Gastrocnemius medialis (tissue), 4 donors: ENCODE measurements around the gene WDR70.

Experiments used
- POLR2A ChIP-seq, 2 donors: fragments of 450-650 bp; IDR thresholded peaks; one replicate each; pipeline ENCODE4 v1.6.1; 2017; ENCODE audit warnings: antibody characterized with exemption in 2 of 2, mild to moderate bottlenecking in 2 of 2, moderate library complexity in 2 of 2
- TF ChIP-seq, protein P1 (sequence below), 5 experiments: fragments of 450-650 bp in 3 of 5; fragments of 200-600 bp in 2 of 5; sonication (generic) in 2 of 5; IDR thresholded peaks in 4 of 5; conservative IDR thresholded peaks in 1 of 5; 1 replicate in 4 of 5; 2 replicates in 1 of 5; pipeline ENCODE4 v1.5.1; 2016 to 2019; ENCODE audit warnings: antibody characterized with exemption in 5 of 5, mild to moderate bottlenecking in 3 of 5, moderate library complexity in 3 of 5

DNA sequence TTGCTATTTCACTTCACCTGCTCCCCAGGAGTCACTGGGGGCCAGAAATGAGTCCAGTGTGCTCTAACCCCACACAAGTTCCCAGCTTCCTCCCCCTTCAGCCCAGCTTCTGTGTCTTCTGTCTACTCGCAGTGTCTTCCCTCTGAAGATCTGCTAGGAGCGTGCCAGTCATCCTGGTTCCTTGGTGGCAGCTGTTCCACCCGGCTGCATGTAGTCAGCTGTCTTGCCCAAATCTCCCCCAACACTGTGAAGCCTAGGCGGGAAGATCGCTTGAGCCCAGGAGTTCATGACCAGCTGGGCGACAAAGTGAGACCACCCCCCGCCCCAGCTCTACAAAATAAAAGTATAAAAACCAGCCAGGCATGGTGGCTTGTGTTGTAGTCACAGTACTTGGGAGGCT, 306.7 kb downstream of the WDR70 start:
- TF ChIP-seq, protein P1, sequence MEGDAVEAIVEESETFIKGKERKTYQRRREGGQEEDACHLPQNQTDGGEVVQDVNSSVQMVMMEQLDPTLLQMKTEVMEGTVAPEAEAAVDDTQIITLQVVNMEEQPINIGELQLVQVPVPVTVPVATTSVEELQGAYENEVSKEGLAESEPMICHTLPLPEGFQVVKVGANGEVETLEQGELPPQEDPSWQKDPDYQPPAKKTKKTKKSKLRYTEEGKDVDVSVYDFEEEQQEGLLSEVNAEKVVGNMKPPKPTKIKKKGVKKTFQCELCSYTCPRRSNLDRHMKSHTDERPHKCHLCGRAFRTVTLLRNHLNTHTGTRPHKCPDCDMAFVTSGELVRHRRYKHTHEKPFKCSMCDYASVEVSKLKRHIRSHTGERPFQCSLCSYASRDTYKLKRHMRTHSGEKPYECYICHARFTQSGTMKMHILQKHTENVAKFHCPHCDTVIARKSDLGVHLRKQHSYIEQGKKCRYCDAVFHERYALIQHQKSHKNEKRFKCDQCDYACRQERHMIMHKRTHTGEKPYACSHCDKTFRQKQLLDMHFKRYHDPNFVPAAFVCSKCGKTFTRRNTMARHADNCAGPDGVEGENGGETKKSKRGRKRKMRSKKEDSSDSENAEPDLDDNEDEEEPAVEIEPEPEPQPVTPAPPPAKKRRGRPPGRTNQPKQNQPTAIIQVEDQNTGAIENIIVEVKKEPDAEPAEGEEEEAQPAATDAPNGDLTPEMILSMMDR (IDR thresholded peaks at IDR 0.05 in 4 of 5, conservative IDR thresholded peaks at IDR 0.05 in 1 of 5): no peak
- TF ChIP-seq POLR2A (IDR thresholded peaks at IDR 0.05): no peak
